GM03348 (cell line): ENCODE results near the gene RYK.
"Not testable (repeated sequence)": the region's sequence is repeated elsewhere in the genome, so short reads cannot be mapped to it uniquely, and the experiment has no call there.

Experiments
- DNase-seq: peaks from one replicate; pipeline ENCODE4 v3.0.0; 2012; ENCODE audit warnings: low spot score

Gene RYK

DNA sequence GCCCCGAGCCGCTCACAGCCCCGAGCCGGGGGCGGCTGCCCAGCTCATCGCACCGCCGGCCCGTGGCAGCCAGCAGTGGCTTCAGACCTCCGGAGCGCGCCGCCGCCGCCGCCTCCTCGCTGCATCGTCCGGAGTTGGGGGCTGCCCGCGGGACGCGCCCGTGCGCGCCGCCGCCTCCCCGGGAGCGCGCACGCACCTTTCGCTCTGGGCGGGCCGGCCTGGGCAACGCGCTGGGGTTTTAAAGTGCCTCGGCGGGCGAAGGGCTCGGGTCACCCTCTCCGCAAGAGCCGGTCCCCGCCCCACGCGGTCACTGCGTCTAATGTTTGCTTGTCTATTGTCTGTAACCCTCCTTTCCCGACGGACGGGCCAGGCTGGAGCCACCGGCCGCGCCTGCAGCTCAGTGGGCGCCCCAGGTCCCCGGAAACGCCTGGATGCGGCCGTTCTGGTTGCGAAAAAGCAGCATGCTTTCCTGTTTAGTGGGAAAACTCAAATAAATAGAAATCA is at the start of gene RYK:
TSS of gene RYK (minus strand) at position 143 of the 504 bp plus-strand sequence. CDS start 205 bp downstream, outside the sequence.
- DNase-seq: peak; percentile 96

DNA sequence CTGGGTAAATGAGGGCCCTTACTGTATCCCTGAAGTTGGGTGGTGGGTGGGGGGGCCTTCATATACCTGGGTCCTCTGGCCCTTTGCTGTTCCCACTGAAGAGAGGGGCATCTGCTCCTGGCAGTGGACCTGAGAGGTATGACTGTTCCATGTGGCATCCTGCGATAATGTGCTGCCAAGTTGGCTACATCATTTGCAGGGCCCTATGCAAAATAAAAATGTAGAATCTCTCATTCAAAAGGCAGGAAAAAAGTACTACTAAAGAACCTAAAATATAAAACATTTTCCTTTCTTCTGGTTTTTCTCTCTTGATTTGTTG is 49.2 kb upstream of the RYK start:
- no peak for DNase-seq

DNA sequence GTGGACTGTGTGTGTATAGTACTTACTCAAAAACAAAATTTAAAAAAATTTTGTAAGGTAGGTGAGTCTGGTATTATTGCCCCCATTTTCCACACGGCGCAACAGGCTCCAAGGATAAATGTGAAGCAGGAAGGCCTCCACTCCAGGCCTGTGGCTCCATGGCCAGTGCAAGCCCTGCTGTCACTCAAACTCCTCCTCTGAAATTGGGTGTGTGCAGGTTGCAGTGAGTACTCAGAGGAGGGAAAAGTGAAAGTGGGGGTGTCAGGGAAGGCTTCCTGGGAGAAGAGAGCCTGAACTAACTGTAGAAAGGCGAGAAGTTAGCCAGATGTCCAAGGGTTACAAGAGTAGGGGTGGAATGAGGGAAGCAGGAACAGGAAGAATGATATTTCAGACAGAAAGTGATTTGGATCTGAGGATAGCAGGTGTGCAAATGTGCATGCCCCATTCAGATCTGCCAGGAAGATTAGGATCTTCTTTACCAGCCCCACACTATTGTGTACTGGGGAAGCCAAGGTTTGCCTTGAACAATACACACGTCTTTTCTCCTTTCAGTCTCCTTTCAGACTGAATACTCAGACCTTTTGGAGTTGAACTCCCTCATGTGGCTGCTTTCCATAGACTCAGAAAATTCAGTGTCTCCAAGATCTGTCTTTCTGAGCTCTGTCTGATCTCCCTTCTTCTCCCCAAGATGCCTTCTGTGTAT is 48.7 kb upstream of the RYK start:
- peak; percentile 52 for DNase-seq

DNA sequence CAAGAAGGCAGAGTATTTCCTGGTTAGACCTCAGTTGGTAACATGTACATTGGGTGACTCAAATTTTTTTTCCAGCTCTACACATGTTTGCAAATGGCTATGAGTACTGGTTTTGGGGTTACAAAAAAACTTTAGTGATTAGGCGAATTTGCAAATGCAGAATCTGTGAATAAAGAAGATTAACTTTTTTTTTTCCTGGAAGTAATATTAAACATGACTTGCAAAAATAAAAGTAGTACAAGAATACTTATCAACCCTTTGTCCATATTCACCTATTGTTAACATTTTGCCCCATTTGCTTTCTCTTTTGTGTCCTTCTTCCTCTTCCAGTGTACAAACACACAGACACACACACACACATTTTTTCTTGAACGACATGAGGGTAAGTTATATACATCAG is 47.6 kb upstream of the RYK start:
- no peak for DNase-seq

DNA sequence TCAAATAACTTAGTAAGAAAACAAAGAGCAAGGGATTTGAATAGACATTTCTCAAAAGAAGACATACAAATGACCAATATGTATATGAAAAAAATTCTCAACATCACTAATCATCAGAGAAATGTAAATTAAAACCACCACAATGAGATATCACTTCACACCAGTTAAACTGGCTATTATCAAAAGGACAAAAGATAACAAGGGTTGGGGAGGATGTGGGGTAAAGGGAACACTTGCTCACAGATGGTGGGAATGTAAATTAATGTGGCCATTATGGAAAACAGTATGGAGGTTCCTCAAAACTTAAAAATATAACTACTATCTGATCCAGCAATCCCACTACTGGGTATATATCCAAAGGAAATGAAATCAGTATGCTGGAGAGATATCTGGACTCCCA is 46.0 kb upstream of the RYK start:
- no peak for DNase-seq

DNA sequence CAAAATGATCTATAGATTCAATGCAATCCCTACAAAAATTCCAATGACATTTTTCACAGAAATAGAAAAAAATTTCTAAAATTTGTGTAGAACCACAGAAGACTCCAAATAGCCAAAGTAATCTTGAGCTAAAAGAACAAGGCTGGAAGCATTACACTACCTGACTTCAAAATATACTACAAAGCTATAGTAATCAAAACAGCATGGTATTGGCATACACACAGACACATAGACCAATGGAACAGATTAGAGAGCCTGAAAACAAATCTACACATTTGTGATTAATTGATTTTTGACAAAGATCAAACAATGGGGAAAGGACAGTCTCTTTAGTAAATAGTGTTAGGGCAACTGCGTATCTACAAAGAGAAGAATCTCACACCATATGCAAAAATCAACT is 45.3 kb upstream of the RYK start:
- no peak for DNase-seq

DNA sequence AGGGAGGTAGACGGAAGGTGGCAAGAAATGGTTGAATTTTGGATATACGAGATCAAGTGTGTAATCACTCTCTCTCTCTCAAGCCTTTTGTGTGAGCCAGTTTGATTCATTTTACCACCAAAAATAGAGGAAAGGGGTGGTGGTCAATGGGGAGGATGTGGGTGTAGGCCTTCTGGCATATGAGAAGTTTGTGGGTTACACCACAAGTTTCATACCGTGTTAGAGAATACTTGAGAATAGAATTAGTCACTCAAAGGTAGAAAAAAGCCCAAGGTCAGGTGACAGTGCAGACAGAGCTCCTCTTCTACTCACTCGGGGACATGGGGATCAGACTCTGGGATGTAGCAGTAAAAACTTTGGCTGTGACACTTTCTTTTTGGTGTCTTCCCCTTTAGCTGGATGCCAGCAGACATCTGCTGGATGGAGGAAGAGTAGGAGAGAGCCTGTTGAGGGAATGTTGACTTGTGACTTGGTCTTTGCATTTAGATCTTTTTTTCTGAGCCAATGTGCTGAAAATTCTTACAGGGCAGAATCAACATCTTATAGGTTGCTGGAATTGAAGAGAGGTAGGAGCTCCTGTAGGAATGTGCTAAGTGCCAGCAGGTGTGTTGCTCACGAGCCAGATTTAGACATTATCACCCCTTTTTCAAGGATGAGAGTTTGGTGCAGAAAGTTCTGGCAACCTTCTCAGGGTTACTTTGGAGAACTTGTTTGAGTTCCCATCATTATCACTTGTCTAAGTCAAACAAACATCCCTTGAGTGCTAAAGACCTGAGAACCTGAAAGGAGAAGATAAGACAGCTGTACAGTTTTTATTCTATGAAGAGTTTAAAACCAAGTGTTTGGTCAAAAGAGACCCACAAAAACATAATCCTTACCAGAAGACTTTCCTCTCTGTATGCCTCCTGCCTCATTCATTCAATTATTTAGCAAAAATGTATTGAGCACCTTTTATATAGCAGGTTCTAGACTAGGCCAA is 43.9 kb upstream of the RYK start:
- DNase-seq: no peak

DNA sequence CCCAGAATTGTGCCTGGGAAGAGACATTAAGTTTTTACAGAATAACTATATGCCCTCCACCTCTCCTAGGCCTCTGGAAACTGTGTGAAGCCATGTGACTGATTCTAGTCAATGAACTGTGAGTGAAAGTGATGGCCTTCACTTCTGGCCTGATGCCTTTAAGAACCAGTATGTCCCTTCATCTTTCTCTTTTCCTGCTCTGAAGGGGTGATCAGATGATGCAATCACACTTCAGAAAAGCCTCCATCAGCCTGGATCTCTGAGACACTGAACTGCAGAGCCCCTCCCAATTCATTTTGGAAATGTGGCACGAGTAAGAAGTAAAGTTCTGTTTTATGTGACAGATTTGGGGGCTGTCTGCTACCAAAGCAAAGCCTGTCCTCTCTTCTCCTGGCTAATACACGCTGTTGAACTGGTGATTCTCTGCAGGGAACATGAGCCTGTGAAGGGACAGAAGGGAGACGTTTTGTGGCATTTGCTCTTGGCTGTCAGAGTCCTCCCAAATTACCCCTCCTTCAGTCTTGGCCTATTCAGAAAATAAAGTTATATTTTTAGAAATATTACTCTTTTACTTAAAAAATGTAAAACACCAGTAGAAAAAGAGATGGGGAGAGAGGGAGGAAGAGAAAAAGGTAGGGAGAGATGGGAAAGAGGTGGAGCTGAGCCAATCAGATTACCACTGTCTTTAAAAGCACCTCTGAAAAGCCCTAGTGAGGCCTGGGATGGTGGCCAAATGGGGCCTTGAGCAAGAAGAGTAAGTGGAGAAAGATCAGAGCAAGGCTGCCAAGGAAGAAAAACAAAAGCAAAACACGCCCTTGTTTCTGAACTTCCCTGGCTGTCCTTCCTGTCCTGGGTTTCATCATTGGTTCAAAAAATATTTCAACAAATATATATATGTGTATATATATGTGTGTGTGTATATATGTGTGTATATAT is 40.9 kb upstream of the RYK start:
- peak; percentile 72 for DNase-seq

DNA sequence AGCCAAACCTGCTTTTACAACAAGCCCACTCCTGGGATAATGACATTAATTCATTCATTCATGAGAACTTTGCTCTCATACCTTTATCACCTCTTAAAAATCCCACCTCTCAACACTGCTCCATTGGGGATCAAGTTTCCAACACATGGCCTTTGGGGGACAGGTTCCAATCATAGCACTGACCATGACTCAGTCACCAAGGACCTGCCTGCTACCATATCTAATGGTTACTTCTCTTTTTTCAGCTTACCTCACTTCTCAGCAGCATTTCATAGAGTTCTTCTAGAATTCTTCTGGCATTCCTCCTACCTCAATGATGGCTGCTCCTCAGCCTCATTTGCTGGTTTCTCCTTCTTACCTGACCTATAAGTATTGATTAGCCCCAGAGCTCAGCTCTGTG is 36.9 kb upstream of the RYK start:
- DNase-seq: no peak

DNA sequence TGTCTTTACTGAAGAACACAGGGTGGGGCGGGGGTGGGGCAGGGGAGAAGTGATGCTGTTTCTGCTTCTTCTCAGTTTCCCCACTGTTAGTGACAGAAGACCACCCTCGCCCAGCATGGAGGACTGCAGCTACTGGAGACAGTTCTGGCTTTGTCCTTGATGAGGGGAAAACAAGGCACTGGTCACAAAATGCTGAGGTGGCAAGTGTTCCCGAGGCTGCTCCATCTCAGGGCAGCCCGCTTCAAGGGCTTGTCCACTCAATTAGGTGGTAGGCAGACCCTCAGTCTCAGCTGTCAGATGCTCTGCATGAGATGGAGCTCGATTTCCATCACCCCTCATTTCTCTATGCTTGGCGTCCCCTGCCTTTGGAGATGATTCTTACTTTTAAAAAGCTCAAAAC is 33.8 kb upstream of the RYK start:
- DNase-seq: no peak

DNA sequence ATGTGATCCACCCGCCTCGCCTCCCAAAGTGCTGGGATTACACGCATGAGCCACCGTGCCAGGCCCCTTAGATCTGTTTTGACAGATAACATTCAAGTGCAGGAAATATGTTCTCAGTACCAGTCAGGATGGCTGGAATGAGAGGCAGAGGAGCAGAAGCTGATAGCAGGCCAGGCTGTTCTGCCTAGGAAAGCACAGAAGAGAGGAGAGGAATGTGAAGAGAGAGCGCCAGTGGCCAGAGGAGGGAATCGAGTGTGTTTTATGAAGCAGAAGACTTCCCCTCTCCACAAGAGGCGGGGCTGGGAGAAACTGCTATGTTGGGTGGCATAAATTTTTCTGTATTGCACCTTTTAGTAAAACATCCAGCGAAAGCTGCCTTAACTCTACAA is 32.0 kb upstream of the RYK start:
- no peak for DNase-seq

DNA sequence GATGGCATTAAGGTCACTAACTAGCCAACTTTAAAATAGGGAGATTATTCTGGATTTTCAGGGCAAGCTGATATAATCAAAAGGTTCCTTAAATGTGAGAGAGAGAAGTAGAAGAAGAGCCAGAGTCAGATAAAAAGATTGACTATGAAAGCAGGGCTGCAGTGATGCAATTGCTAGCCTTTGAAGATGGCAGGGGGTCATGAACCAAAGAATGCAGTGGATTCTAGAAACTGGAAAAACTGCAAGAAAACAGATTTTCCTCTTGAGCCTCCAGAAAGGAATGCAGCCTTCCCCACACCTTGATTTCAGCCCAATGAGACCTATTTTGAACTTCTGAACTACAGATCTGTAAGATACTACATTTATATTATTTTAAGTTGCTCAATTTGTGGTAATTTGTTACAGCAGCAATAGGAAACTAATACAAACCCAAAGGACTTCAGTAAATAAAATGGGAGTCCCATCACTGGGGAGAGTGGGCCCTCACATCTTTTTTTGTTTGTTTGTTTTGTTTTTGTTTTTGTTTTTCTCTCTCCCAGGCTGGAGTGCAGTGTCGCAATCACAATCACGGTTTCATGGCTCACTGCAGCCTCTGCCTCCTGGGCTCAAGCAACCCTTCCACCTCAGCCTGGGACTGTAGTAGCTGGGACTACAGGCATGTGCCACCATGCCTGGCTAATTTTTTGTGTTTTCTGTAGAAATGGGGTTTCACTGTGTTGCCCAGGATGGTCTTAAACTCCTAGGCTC is 31.4 kb upstream of the RYK start:
- no peak for DNase-seq

DNA sequence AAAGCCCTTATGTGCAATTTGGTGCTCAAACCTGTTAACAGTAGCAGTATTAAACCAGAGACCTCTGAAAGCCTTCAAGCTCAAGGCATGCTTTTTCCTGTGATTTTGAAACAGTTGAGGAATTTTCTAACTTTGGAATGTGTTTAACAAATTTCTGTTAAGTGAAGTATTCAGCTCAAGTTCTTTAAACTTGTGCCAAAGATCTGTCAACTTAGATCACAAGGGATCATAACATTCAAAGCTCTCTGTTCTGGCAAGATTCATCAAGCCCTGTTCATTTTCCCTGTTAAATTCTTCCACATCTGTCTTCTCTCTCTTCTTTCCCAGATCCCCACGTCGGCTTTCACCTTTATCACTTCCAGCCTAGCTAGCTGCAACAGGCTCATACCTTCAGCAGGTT is 28.8 kb upstream of the RYK start:
- no peak for DNase-seq

DNA sequence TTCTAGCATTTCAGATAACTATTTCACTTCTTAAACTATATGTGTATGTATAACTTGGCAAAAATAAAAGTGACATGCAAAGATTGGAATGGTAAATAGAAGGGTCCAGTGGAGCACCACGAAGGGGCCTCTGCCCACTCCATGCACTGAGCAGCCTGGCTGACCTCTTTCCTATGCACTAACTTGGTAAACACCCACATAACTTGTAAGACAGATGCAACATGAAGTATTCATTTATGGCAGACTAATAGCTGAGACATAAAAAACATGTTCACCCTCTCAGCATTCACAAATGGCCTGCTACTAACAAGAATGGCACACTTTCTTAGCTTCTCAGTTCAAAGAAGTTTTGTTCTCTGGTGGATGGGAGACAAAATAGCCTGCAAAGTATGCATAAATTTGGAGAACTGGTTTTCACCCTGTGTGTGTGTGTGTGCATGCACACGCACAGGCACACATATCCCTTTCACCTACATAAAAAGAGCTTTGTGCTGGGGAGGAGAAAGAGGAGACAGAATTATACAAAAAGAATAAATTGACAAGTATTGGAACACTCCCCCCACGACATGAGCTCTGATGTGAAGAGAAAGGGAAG is 26.5 kb upstream of the RYK start:
- DNase-seq: no peak

DNA sequence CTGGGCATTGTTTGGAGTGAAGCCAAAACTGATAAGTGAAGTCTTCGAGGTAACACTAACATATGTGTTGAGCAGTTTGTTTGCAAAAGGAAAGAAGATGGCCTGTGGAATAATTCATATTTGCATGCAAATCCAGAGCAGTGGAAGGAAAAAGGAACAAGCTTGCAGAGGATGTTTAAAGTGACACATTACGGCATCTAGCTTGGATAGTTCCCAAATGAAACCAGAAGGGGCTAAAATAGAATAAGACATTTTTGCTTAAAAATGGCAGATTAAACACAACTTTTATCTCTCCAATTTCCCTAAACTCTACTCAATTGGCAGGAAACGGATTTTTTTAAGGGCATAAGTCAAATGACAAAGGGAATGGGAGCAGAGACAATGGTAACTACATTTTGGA is 25.4 kb upstream of the RYK start:
- DNase-seq: no peak

DNA sequence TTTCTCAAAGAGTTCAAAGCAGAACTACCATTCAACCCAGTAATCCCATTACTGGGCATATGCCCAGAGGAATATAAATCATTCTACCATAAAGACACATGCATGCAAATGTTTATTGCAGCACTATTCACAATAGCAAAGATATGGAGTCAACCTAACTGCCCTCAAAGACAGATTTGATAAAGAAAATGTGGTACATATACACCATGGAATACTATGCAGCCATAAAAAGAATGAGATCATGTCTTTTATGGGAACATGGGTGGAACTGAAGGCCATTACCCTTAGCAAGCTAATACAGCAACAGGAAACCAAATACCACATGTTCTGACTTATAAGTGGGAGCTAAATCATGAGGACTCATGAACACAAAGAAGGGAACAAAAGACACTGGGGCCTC is 24.5 kb upstream of the RYK start:
- DNase-seq: not testable (repeated sequence)

DNA sequence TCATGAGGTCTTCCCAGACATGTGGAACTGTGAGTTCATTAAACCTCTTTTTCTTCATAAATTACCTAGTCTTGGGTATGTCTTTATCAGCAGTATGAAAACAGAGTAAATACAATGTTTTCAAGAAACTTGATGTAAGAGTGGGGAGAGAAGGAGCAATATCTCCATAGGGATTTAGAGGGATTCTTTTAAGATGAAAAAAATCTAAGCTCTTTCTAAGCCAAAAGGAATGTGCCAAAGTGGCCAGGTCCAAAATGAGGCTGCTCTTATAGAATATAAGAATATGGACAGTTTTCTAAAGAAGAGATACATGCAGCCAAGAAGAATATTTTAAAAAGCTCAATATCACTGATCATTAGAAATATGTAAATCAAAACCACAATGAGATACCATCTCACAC is 23.9 kb upstream of the RYK start:
- no peak for DNase-seq

DNA sequence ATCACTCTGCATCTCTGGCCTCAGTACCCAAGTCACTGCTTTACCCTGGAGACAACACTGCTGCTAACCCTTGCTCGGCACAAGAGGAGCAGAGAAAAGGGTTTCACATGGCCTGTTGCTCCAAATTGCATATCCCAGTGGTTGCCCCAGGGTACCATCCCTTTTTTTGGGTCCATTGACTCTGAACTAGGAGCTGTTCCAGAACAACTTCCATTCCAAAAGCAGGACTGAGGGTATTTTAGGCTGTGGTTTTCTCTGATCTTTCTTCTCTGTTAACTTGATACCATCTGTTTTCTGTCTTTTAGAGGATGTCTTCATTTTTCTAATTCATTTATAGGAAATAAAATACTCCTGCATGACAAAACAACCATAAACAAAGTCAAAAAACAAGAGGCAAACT is 17.3 kb upstream of the RYK start:
- DNase-seq: no peak

DNA sequence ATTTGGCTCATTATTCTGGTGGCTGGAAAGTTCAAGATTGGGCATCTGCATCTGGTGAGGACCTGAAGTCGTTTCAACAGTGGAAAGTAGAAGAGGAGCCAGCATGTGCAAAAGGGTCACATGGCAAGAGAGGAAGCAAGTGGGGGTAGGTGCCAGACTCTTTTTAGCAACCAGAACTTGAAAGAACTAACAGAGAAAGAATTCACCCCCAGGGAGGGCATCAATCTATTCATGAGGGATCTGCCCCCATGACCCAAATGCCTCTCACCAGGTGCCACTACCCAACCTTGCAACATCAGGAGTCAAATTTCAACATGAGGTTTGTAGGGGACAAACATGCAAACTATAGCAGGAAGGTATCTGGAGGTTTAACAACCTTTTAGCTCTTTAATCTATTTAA is 10.3 kb upstream of the RYK start:
- DNase-seq: no peak

DNA sequence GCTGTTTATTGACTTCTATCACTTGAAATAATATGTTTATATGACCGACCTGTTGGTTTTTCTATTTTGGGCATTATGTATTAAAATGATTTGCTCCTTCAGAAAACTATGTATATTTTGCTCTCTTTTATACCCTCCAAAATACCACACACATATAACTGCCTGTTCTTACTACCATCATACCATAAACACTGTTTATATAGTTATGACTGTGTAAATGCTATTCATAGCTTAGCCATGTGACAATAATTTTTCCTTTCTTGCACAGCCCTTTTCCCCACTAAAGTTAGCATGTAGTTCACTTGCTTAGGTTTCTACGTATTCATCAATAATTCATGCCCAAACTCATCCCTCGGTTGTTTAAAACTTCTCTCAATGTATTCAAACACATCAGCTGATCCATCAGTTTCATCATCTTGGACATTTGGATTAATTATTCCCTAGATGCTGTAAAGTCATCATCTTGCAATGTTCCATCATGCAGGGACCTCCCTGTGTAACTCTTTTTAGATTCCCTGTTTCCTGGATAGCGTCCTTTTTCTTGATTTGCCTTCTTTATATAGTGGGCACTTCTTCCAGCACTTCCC is 8.2 kb upstream of the RYK start:
- no peak for DNase-seq

DNA sequence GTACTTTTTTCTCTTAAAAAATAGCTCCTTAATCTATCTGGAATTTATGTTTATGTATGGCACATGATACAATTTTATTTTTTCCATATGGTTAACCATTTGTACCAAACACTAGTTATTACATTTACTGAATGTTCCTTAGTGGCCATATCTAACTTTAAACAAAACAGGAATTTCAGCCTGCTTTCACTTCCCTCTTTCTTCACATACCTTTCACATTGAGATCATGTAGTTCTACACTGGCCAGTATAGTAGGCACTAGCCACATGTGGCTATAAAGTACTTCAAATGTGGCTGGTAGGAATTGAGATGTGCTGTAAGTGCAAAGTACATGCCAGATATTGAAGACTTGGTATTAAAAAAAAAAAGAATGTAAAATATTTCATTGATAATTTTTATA is 4.7 kb upstream of the RYK start:
- no peak for DNase-seq
